ENCODE data around the gene LMX1B.
A peak's percentile ranks its signal among the peaks of the same experiment; 100 is the strongest.
"Not testable (repeated sequence)": the region's sequence is repeated elsewhere in the genome, so short reads cannot be mapped to it uniquely, and the experiment has no call there.

Gene LMX1B

DNA sequence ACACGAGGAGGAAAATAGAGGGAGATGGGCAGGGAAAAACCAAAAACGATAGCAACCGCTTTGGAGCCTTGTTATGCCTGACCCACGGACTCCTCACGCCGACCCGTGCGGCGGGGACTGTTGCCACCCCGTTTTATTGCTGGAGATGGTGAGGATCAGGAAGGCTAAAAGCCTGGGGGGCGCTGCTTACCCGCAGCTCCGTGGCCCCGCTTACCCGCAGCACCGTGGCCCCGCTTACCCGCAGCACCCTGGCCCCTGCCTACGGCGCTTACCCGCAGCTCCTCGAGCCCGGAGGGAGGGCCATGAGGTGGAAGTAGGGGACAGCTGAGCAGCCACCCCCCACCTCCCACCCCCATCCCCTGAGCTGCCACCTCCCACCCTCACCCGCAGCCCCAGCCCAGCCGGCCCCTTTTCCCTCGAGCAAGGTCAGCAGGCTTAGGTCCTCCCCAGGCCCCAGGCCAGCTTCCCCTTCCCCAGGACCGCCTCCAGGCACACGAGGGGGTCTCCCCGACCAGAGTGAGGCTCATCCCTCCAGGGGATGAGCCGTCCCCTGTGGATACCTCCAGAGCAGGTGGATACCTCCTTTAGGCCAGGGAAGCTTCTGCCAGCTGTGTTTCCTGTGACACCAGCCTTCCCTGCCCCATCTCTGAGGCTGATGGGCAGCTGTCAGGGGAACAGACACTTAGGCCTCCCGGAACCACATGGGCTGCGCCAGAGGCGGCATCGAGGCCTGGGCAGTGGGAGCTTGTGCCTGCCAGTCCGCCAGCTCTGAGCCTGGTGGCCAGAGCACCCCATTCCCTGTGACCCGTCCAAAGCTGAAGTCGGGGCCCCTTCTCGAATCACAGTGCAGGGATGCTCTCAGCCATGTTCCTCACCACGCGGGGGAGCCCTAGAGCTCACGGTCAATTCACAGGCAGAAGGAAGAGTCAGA, 92.3 kb downstream of the LMX1B start:
- peak; percentile 39 to 74 (median 56) for DNase-seq (ENCODE audit: low read depth in 2 of 3, low spot score in 2 of 3)

DNA sequence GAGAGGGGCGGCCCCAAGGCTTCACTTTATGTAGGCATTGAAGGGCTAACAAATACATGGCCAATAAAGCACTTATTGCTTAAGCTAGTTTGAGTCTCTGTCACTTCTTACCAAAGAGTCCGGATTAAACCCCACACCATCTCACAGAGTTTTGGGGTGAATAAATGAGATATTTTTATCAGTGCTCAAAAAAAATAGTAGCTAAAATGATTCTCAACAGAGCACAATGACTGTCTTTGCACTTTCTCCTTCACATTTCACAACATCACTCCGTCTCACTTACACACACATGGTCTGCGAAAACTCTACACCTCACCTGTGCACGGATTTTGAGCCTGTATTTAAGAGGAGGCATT, 92.9 kb downstream of the LMX1B start:
- no peak for DNase-seq (ENCODE audit: low read depth in 2 of 3, low spot score in 2 of 3)

- no peak for DNase-seq (ENCODE audit: low read depth in 2 of 3, low spot score in 2 of 3)
These were observed 93.4 kb downstream of the LMX1B start for GRCh38 chr9:126707083-126707482.

- DNase-seq (ENCODE audit: low read depth in 2 of 3, low spot score in 2 of 3) = not testable (repeated sequence)
These were observed 94.0 kb downstream of the LMX1B start for GRCh38 chr9:126707712-126708111.

- no peak for DNase-seq (ENCODE audit: low read depth in 2 of 3, low spot score in 2 of 3)
These were observed 94.5 kb downstream of the LMX1B start for GRCh38 chr9:126708178-126708577.

DNA sequence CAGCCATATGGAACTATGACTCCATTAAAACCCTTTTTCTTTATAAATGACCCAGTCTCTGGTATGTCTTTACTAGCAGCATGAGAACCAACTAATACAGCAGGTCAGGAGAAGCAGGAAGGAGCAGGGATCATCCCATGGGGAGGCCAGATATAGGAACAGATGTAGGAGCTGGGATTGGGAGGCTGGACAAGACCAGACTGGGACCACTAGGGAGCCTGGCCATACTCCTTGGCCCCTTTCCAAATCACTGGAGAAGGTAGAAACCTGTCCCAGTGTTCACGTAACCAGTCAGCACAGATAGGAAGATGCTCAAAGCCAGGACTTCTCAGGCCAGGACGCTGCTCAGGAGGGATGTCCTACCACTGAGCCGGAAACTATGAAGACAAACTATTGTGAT, 95.5 kb downstream of the LMX1B start:
- no peak for DNase-seq (ENCODE audit: low read depth in 2 of 3, low spot score in 2 of 3)

DNA sequence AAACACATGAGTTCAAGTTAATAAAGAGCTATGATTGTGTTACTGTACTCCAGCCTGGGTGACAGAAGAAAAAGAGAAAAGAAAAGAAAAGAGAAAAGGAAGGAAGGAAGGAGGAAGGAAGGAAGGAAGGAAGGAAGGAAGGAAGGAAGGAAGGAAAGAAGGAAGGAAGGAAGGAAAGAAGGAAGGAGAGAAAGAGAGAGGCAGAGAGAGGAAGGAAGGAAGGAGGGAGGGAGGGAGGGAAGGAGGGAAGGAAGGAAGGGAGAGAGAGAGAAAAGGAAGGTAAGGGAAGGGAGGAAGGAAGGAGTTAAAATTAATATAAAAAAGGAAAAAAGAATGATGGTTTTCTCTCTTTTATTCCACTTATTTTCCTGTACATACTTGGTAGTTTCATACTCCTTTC, 101.7 kb downstream of the LMX1B start:
- DNase-seq (ENCODE audit: low read depth in 2 of 3, low spot score in 2 of 3) = no peak

- DNase-seq (ENCODE audit: low read depth in 2 of 3, low spot score in 2 of 3) = not testable (repeated sequence)
These were observed 103.7 kb downstream of the LMX1B start for GRCh38 chr9:126717441-126717840.

GRCh38 chr9:126719618-126720031, 105.9 kb downstream of the LMX1B start:
- peak in 2 of 3 experiments; percentile 67 to 71 for DNase-seq (ENCODE audit: low read depth in 2 of 3, low spot score in 2 of 3)

- no peak for DNase-seq (ENCODE audit: low read depth in 2 of 3, low spot score in 2 of 3)
These were observed 106.3 kb downstream of the LMX1B start for GRCh38 chr9:126720036-126720435.

DNA sequence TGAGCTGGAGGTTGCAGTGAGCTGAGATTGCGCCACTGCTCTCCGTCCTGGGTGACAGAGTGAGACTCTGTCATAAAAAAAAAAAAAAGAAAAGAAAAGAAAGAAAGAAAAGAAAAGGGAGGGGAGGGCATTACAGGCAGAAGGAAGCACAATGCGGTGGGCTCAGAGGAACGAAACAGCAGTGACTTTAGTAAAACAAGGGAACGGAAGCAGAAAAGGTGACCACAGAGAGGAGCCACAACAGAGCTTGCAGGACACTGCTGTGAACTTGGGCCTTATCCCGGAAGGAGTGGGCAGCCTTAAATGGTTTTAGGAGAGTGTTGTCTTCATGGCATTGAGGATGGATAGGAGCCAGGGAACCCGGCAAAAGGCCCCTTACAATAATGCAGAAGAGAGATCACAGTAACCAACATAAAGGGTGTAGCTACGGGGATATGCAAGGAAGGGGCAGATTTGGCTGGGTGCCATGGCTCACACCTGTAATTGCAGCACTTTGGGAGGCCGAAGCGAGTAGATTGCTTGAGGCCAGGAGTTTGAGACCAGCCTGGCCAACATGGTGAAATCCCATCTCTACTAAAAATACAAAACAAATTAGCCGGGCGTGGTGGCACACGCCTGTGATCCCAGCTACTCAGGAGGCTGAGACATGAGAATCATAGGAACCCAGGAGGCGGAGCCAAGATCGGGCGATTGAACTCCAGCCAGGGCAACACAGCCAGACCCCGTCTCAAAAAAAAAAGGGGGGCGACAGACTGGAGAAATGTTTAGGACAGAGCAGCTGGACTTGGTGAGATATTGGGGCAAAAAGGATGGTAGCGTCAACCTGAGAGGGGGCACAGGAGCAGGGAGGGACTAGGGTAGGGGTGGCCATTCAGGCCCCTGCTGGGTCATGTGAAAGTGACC, 107.2 kb downstream of the LMX1B start:
- no peak for DNase-seq (ENCODE audit: low read depth in 2 of 3, low spot score in 2 of 3)

- no peak for DNase-seq (ENCODE audit: low read depth in 2 of 3, low spot score in 2 of 3)
These were observed 107.8 kb downstream of the LMX1B start for GRCh38 chr9:126721564-126721981.

- DNase-seq (ENCODE audit: low read depth in 2 of 3, low spot score in 2 of 3) = peak; percentile 72 to 80 (median 79)
These were observed 108.7 kb downstream of the LMX1B start for GRCh38 chr9:126722252-126722921.

GRCh38 chr9:126722922-126723806, 109.4 kb downstream of the LMX1B start:
- peak in 1 of 3 experiments; percentile 58 for DNase-seq (ENCODE audit: low read depth in 2 of 3, low spot score in 2 of 3)

GRCh38 chr9:126723807-126724172, 110.1 kb downstream of the LMX1B start:
- no peak for DNase-seq (ENCODE audit: low read depth in 2 of 3, low spot score in 2 of 3)

DNA sequence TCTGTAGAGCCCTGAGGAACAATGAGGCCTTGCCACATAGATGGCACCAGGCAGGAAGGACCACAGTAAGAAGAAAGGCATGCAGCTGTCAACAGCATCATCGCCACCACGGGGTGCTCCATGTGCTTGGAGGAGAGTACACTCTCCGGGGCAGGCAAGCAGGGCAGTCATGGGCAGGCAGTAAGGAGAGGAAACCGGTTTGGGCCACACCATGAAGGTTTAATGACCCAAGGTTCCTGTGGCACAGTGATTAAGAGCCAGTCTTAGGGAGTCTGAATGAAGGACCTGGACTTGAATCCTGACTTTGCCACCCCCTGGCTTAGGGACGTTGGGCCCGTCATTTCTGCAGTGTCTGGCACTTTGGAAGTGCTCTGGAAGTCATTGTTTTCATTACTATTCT, 110.5 kb downstream of the LMX1B start:
- no peak for DNase-seq (ENCODE audit: low read depth in 2 of 3, low spot score in 2 of 3)

- DNase-seq (ENCODE audit: low read depth in 2 of 3, low spot score in 2 of 3) = not testable (repeated sequence)
These were observed 111.8 kb downstream of the LMX1B start for GRCh38 chr9:126725485-126725884.

GRCh38 chr9:126728210-126728609, 114.5 kb downstream of the LMX1B start:
- not testable (repeated sequence) for DNase-seq (ENCODE audit: low read depth in 2 of 3, low spot score in 2 of 3)

DNA sequence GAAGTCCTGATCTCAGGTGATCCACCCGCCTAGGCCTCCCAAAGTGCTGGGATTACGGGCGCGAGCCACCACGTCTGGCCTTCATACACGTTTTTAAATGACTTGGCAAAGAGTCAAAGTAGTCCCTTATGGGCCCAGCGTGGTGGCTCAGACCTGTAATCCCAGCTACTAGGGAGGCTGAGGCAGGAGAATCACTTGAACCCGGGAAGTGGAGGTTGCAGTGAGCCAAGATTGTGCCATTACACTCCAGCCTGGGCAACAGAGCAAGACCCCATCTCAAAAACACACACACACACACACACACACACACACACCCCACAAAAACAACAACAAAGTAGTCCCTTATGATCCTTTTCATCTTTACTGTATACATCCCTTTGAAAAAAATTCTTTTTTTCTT, 116.9 kb downstream of the LMX1B start:
- not testable (repeated sequence) for DNase-seq (ENCODE audit: low read depth in 2 of 3, low spot score in 2 of 3)

DNA sequence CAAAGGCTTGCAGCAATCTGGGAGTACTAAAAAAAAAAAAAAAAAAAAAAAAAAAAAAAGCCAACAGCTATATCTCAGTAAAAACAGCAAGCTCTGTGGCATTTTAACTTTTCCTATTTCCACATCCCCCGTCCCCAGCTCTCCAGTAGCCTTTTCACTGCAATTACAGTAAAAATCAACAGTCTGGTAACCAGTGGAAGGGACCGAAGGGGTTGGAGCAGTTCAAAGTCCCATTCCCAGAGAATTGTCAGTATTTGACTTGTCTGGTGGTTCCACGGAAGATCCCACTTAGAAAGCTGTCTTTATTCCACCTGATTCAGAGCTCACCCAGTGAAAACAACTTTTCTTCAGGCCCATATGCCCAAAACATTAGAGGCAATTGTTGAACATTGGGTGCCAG, 119.3 kb downstream of the LMX1B start:
- DNase-seq (ENCODE audit: low read depth in 2 of 3, low spot score in 2 of 3) = no peak
